ENCODE data around the gene PTPRK. TPM values are rescaled to one million over a fixed set of nuclear protein-coding genes. Genes with fewer than 3 reads are reported as not detected.

The PTPRK gene
- total RNA-seq, 2 donors from 2014 or later, result 60.6 to 121 TPM

DNA sequence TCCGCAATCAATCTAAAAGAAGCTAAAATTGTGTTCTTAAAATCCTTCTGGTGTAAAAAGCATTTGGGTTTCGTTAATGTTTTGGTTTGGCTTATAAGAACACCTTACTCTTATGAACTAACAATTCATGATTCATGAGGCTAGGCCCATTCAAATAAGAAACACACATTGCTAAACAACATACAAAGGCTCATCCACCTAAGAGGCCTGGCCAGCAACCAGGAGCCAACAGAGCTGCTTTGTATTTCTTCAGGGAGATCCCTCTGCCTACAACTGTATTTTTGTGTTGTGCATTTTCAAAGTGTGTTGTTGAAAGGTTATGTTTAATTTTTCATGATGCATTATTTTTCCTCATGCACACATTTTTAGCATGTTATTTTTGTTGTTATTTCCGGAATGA is 98.6 kb downstream of the PTPRK start:
- Histone ChIP-seq H3K27me3 (no peaks in the 10 kb centered on the region), H3K4me1 (peaks cover 5% of the 10 kb centered on the region), H3K4me3 (no peak overlapping the region), H3K27ac (no peak overlapping the region), H3K9me3 (no peaks in the 10 kb centered on the region), H3K36me3 (replicated peaks in 1 of 2; ENCODE audit: insufficient read depth in 1 of 2, low read depth in 2 of 2) (no peaks in the 10 kb centered on the region)
- 87% methylated on average over 3 of the region's 3 CpGs for WGBS, 2 donors
- TF ChIP-seq, protein P1, sequence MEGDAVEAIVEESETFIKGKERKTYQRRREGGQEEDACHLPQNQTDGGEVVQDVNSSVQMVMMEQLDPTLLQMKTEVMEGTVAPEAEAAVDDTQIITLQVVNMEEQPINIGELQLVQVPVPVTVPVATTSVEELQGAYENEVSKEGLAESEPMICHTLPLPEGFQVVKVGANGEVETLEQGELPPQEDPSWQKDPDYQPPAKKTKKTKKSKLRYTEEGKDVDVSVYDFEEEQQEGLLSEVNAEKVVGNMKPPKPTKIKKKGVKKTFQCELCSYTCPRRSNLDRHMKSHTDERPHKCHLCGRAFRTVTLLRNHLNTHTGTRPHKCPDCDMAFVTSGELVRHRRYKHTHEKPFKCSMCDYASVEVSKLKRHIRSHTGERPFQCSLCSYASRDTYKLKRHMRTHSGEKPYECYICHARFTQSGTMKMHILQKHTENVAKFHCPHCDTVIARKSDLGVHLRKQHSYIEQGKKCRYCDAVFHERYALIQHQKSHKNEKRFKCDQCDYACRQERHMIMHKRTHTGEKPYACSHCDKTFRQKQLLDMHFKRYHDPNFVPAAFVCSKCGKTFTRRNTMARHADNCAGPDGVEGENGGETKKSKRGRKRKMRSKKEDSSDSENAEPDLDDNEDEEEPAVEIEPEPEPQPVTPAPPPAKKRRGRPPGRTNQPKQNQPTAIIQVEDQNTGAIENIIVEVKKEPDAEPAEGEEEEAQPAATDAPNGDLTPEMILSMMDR (IDR thresholded peaks at IDR 0.05), result no peak
- DNase-seq (no peak), ATAC-seq (no peak)
- intact Hi-C loops (cut with DNase I), result no loop called here

DNA sequence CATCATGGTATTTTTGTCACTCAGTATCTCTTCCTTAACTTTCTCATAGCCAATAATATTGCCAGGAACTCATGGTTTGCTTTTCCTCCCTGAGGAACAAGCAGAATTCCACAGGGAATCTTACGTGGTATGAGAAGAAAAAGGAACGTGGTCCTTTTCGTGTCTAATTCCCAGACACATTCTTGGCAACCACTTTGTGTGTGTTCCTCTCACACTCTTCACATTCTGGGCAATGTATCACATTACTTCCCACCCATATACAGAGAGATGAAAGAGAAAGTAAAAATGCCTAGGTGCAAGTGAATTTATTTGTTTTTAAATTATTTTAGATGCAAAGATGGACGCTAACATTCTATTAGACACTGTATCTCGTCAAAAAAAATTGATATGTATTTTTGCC is 102.7 kb downstream of the PTPRK start:
- peaks cover 5% of the 10 kb centered on the region for H3K4me1 ChIP-seq
- 73 to 80% methylated on average over 5 of the region's 5 CpGs for WGBS, 2 donors
- H3K9me3 ChIP-seq, result no peaks in the 10 kb centered on the region
- no peak for DNase-seq
- H3K27me3 ChIP-seq, result no peaks in the 10 kb centered on the region
- ATAC-seq, result no peak
- TF ChIP-seq POLR2A (IDR thresholded peaks at IDR 0.05), result no peak
- TF ChIP-seq, protein P1 (IDR thresholded peaks at IDR 0.05), result no peak
- no peaks in the 10 kb centered on the region for H3K36me3 ChIP-seq (replicated peaks in 1 of 2; ENCODE audit: insufficient read depth in 1 of 2, low read depth in 2 of 2)
- intact Hi-C loops (cut with DNase I), result no loop called here
- no peak overlapping the region for H3K27ac ChIP-seq
- no peak overlapping the region for H3K4me3 ChIP-seq

DNA sequence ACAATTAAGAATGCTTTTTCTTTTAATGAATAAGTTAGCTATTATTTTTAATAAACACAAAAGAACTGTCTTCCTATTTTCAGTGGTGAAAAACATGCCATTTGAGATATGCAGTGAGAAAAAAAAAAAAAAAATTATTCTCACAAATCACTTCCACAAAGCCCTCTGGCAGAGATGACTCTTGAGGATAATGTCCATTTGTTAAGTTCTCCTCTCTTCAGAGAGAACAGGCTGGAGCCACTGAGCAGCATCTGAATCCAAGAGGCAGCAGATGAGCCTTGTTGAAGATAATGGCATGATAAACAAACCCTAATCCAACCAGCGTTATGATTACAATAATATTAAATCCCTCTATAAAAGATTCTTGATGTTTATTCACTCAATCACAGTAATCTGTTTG is 105.0 kb downstream of the PTPRK start:
- no peak for DNase-seq
- Histone ChIP-seq H3K27ac (no peak overlapping the region), H3K27me3 (no peaks in the 10 kb centered on the region), H3K4me1 (peaks cover 5% of the 10 kb centered on the region), H3K9me3 (no peaks in the 10 kb centered on the region), H3K36me3 (replicated peaks in 1 of 2; ENCODE audit: insufficient read depth in 1 of 2, low read depth in 2 of 2) (no peaks in the 10 kb centered on the region), H3K4me3 (no peak overlapping the region)
- 63 to 86% methylated on average over 1 of the region's 1 CpG for WGBS, 2 donors
- intact Hi-C loops (cut with DNase I), result no loop called here
- no peak for ATAC-seq
- TF ChIP-seq POLR2A (IDR thresholded peaks at IDR 0.05), result no peak
- TF ChIP-seq, protein P1 (IDR thresholded peaks at IDR 0.05), result no peak

DNA sequence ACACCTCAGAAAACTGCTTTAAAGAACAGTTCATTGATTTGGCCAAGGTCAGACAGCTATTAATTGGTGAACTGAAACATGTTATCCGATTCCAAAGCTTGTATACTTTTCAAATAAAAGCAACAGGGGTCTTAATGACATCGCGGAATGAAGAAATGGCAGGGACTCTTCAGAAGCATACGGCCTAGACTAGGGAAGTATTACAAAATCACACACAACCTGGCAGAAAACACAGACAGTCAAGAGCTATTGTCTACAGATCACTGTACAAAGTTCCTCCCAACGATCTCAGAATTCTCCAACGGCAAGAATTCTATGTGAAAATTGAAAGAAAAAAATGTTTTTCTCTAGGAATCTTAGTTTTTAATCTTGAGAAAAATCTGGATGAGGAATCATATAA is 105.5 kb downstream of the PTPRK start:
- Histone ChIP-seq H3K4me1 (peaks cover 5% of the 10 kb centered on the region), H3K4me3 (no peak overlapping the region), H3K27ac (no peak overlapping the region), H3K9me3 (no peaks in the 10 kb centered on the region), H3K27me3 (no peaks in the 10 kb centered on the region), H3K36me3 (replicated peaks in 1 of 2; ENCODE audit: insufficient read depth in 1 of 2, low read depth in 2 of 2) (no peaks in the 10 kb centered on the region)
- ATAC-seq (no peak), DNase-seq (no peak)
- TF ChIP-seq, protein P1 (IDR thresholded peaks at IDR 0.05), result no peak
- intact Hi-C loops (cut with DNase I), result no loop called here
- WGBS, 2 donors, result 48 to 63% methylated on average over 6 of the region's 6 CpGs

DNA sequence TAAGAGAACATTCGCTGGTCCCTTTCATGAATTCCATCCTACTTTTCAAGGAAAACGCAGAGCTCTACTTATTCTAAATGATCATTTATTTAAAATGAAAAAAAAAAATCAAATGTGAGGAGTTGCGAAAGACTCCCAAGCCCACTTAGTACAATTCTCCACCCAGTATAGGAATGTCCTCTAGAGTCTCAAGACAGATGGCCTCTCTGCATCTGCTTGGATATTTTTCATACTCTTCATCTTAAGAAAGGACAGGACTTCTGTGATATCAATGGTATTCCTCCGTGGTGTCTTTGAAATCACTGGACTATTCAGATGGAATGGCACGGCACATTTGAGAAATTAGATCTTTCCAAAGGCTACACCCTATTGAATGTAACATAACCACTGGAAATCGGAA is 107.1 kb downstream of the PTPRK start:
- H3K9me3 ChIP-seq, result no peaks in the 10 kb centered on the region
- TF ChIP-seq POLR2A (IDR thresholded peaks at IDR 0.05), result no peak
- TF ChIP-seq, protein P1 (IDR thresholded peaks at IDR 0.05), result no peak
- no peak overlapping the region for H3K4me3 ChIP-seq
- WGBS, 2 donors, result 95 to 98% methylated on average over 6 of the region's 6 CpGs
- no peaks in the 10 kb centered on the region for H3K27me3 ChIP-seq
- H3K36me3 ChIP-seq (replicated peaks in 1 of 2; ENCODE audit: insufficient read depth in 1 of 2, low read depth in 2 of 2), result no peaks in the 10 kb centered on the region
- intact Hi-C loops (cut with DNase I), result no loop called here
- ATAC-seq (no peak), DNase-seq (no peak)
- H3K27ac ChIP-seq, result no peak overlapping the region
- peaks cover 5% of the 10 kb centered on the region for H3K4me1 ChIP-seq
